WI38 (cell line): ENCODE measurements around the gene GRK4.

Experiments
- H3K4me3 ChIP-seq: 2 replicates; pipeline ENCODE4 v1.5.1; 2011; ENCODE audit warnings: low read depth, mild to moderate bottlenecking, control low read depth, low read length
- CTCF ChIP-seq: IDR thresholded peaks from 2 replicates; pipeline ENCODE4 v1.5.1; 2012; ENCODE audit warnings: low read depth, mild to moderate bottlenecking, control low read depth, low read length

The GRK4 gene

GRCh38 chr4:3054169-3054759 is 90.9 kb downstream of the GRK4 start:
- TF ChIP-seq CTCF: no peak
- H3K4me3 ChIP-seq: no peak overlapping the region

DNA sequence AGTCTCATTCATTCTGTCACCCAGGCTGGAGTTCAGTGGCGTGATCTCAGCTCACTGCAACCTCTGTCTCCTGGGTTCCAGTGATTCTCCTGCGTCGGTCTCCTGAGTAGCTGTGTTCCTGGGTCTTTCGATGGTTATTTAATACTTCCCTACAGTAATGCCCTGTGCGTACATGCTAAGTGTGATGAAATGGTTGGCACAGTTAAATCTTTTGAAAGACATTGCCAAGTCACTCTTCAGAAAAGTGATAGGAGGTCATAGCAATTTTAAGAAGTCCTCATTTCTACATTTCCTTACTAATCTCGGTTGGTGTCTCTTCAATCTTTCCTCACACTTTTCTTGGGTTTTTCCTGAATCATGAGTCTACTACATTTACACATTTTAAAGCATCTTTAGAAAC is 96.6 kb downstream of the GRK4 start:
- H3K4me3 ChIP-seq: no peak overlapping the region
- no peak for TF ChIP-seq CTCF

- TF ChIP-seq CTCF: no peak
- H3K4me3 ChIP-seq: no peak overlapping the region
Observed at GRCh38 chr4:3060946-3061345, 97.6 kb downstream of the GRK4 start.

DNA sequence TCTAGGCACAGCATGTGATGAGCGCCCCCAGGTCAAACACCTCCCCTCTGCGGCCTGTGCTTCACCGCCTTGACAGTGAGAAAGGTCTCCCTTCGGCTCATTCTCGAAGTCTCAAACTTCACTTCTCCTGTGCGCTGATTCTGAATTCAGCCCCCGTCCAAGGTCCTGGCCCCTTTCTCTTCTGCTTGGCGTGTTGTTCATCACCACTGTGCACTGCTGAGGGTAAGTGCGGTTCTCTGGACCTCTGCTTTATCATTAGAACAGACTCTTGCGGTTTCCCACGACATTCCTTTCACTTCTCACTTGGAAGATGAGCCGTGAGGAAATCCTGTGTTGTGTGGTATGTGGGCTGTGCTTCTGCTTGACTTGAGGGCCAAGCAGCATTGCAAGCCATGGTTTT is 99.1 kb downstream of the GRK4 start:
- TF ChIP-seq CTCF: no peak
- no peak overlapping the region for H3K4me3 ChIP-seq

DNA sequence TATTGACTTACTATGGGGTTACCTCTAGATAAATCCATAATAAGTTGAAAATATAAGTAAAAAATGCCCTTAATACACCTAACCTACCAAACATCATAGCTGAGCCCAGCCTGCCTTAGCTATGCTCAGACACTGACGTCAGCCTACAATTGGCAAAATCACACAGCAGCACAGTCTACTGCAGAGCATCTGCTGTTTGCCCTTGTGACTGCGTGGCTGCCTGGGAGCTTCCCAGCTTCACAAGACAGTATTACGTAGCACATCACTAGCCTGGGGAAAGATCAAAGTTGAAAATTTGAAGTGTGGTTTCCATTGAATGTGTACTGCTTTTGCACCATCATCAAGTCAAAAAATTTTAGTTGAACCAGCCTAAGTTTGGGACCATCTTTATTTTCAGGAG is 102.2 kb downstream of the GRK4 start:
- no peak for TF ChIP-seq CTCF
- no peak overlapping the region for H3K4me3 ChIP-seq

- TF ChIP-seq CTCF: no peak
- no peak overlapping the region for H3K4me3 ChIP-seq
Observed at GRCh38 chr4:3066836-3067400, 103.5 kb downstream of the GRK4 start.

- TF ChIP-seq CTCF: no peak
- no peak overlapping the region for H3K4me3 ChIP-seq
Observed at GRCh38 chr4:3067473-3068001, 104.2 kb downstream of the GRK4 start.
